H9 (cell line): ENCODE results near the gene VSIG8. TPM values are rescaled to one million over a fixed set of nuclear protein-coding genes. Genes with fewer than 3 reads are reported as not detected.

Experiments
- DNase-seq: peaks from one replicate; pipeline ENCODE4 v3.0.0-alpha.2; 2017
- H2AFZ ChIP-seq: one replicate; pipeline ENCODE4 v1.6.1; 2013; ENCODE audit warnings: mild to moderate bottlenecking, low read length, control low read depth, moderate library complexity
- H2AK5ac ChIP-seq: 2 replicates; pipeline ENCODE4 v1.6.1; 2013; ENCODE audit warnings: low read length, control low read depth, mixed read lengths; ENCODE audit not compliant: insufficient read length
- H2BK120ac ChIP-seq: one replicate; pipeline ENCODE4 v1.6.1; 2013; ENCODE audit warnings: low read depth, mild to moderate bottlenecking, low read length, control low read depth, inconsistent platforms; ENCODE audit not compliant: poor library complexity, severe bottlenecking
- H2BK12ac ChIP-seq: 2 replicates; pipeline ENCODE4 v1.6.1; 2013; ENCODE audit warnings: low read length, control low read depth, mixed read lengths, low read depth; ENCODE audit not compliant: insufficient read length
- H2BK15ac ChIP-seq: 2 replicates; pipeline ENCODE4 v1.6.1; 2013; ENCODE audit warnings: low read depth, low read length, control low read depth
- H2BK20ac ChIP-seq: one replicate; pipeline ENCODE4 v1.6.1; 2013; ENCODE audit warnings: low read depth, mild to moderate bottlenecking, low read length, control low read depth, inconsistent platforms; ENCODE audit not compliant: poor library complexity, severe bottlenecking
- H2BK5ac ChIP-seq: 2 replicates; pipeline ENCODE4 v1.6.1; 2013; ENCODE audit warnings: low read length, control low read depth, mixed read lengths; ENCODE audit not compliant: insufficient read length
- H3K14ac ChIP-seq: 2 replicates; pipeline ENCODE4 v1.6.1; 2013; ENCODE audit warnings: low read length, control low read depth; ENCODE audit not compliant: insufficient read depth
- H3K18ac ChIP-seq: 2 replicates; pipeline ENCODE4 v1.6.1; 2013; ENCODE audit warnings: low read depth, mild to moderate bottlenecking, mixed read lengths, low read length, control low read depth; ENCODE audit not compliant: insufficient read length
- H3K23ac ChIP-seq: 2 replicates; pipeline ENCODE4 v1.6.1; 2013; ENCODE audit warnings: low read length, control low read depth, mixed read lengths, low read depth; ENCODE audit not compliant: insufficient read length
- H3K23me2 ChIP-seq: 2 replicates; pipeline ENCODE4 v1.6.1; 2013; ENCODE audit warnings: low read depth, mild to moderate bottlenecking, mixed read lengths, low read length, control low read depth; ENCODE audit not compliant: insufficient read length, poor library complexity, severe bottlenecking
- H3K27ac ChIP-seq: 2 replicates; pipeline ENCODE4 v1.5.1; 2013; ENCODE audit warnings: low read length, control low read depth, mixed read lengths, low read depth; ENCODE audit not compliant: insufficient read length
- H3K27me3 ChIP-seq: 2 replicates; pipeline ENCODE4 v1.6.1; 2013; ENCODE audit warnings: low read length, control low read depth, inconsistent platforms; ENCODE audit not compliant: insufficient read depth
- H3K4ac ChIP-seq: 2 replicates; pipeline ENCODE4 v1.6.1; 2013; ENCODE audit warnings: low read depth, mild to moderate bottlenecking, control low read depth, inconsistent platforms, low read length, moderate library complexity
- H3K4me1 ChIP-seq: 2 replicates; pipeline ENCODE4 v1.6.1; 2013; ENCODE audit warnings: low read length, control low read depth, inconsistent platforms; ENCODE audit not compliant: insufficient read depth
- H3K4me2 ChIP-seq: 2 replicates; pipeline ENCODE4 v1.6.1; 2013; ENCODE audit warnings: low read length, control low read depth, mixed read lengths; ENCODE audit not compliant: insufficient read length, insufficient read depth
- H3K56ac ChIP-seq: 2 replicates; pipeline ENCODE4 v1.6.1; 2013; ENCODE audit warnings: low read depth, mild to moderate bottlenecking, mixed read lengths, low read length, control low read depth; ENCODE audit not compliant: insufficient read length
- H3K79me1 ChIP-seq: 2 replicates; pipeline ENCODE4 v1.6.1; 2013; ENCODE audit warnings: low read depth, mild to moderate bottlenecking, moderate library complexity, low read length, control low read depth, inconsistent platforms; ENCODE audit not compliant: insufficient read depth, poor library complexity, severe bottlenecking
- H3K79me2 ChIP-seq: 2 replicates; pipeline ENCODE4 v1.6.1; 2013; ENCODE audit warnings: low read length, control low read depth, inconsistent platforms; ENCODE audit not compliant: insufficient read depth
- H3K9ac ChIP-seq: 2 replicates; pipeline ENCODE4 v1.6.1; 2013; ENCODE audit warnings: low read length, control low read depth, mixed read lengths; ENCODE audit not compliant: insufficient read length; ENCODE audit errors: extremely low read depth
- H3K9me3 ChIP-seq: one replicate; pipeline ENCODE4 v1.6.1; 2013; ENCODE audit warnings: low read depth, low read length, inconsistent platforms; ENCODE audit not compliant: control insufficient read depth
- H3T11ph ChIP-seq: one replicate; pipeline ENCODE4 v1.6.1; 2013; ENCODE audit warnings: mild to moderate bottlenecking, low read length, control low read depth, inconsistent platforms
- H4K20me1 ChIP-seq: one replicate; pipeline ENCODE4 v1.6.1; 2013; ENCODE audit not compliant: control insufficient read depth, insufficient read length, insufficient read depth
- H4K5ac ChIP-seq: 2 replicates; pipeline ENCODE4 v1.6.1; 2013; ENCODE audit warnings: low read depth, mild to moderate bottlenecking, mixed read lengths, low read length, control low read depth; ENCODE audit not compliant: insufficient read length
- H4K8ac ChIP-seq: replicated peaks from 2 replicates; pipeline ENCODE4 v1.6.1; 2013; ENCODE audit warnings: low read length, control low read depth, mixed read lengths, low read depth; ENCODE audit not compliant: insufficient read length
- H4K91ac ChIP-seq: 2 replicates; pipeline ENCODE4 v1.6.1; 2013; ENCODE audit warnings: low read depth, mild to moderate bottlenecking, moderate library complexity, mixed read lengths, low read length, control low read depth; ENCODE audit not compliant: insufficient read length
- H3K27ac Mint-ChIP-seq, 3 experiments: 2 replicates in 2 of 3; 3 replicates in 1 of 3; pipeline ENCODE4 v1.8.0; 2020 to 2021; ENCODE audit warnings: mixed read lengths in 3 of 3, mild to moderate bottlenecking in 1 of 3, moderate library complexity in 1 of 3
- H3K27me3 Mint-ChIP-seq: 2 replicates; pipeline ENCODE4 v1.8.0; 2021; ENCODE audit warnings: low read depth, mild to moderate bottlenecking, moderate library complexity, mixed read lengths
- H3K36me3 Mint-ChIP-seq, 3 experiments: 2 replicates in 2 of 3; 3 replicates in 1 of 3; pipeline ENCODE4 v1.8.0; 2020 to 2021; ENCODE audit warnings: low read depth in 3 of 3, mixed read lengths in 3 of 3; ENCODE audit not compliant: insufficient read depth in 1 of 3
- H3K4me1 Mint-ChIP-seq, 2 experiments: 2 replicates each; pipeline ENCODE4 v1.8.0; 2020; ENCODE audit warnings: mixed read lengths in 2 of 2
- H3K4me3 Mint-ChIP-seq, 2 experiments: 2 replicates in 1 of 2; 3 replicates in 1 of 2; pipeline ENCODE4 v1.8.0; 2020 to 2021; ENCODE audit warnings: mild to moderate bottlenecking in 2 of 2, mixed read lengths in 2 of 2, moderate library complexity in 1 of 2
- H3K9me3 Mint-ChIP-seq, 2 experiments: 2 replicates in 1 of 2; 3 replicates in 1 of 2; pipeline ENCODE4 v1.8.0; 2020; ENCODE audit warnings: mild to moderate bottlenecking in 2 of 2, mixed read lengths in 2 of 2, moderate library complexity in 1 of 2
- CTCF ChIP-seq: fragments of 200-600 bp; sonication (generic); conservative IDR thresholded peaks from 3 replicates; pipeline ENCODE4 v1.8.0; 2021; ENCODE audit warnings: antibody characterized with exemption, mild to moderate bottlenecking
- WGBS: extraction: QIAGEN DNeasy Blood & Tissue Kit; methylation state at CpG from one replicate; pipeline ENCODE4 v1.1.7; 2013; ENCODE audit warnings: missing lambda C conversion rate, low lambda C conversion rate, mixed read lengths; ENCODE audit not compliant: insufficient read length; ENCODE audit errors: extremely low coverage; 5-methylcytosine and 5-hydroxymethylcytosine counted together
- total RNA-seq: library from RNA; stranded (reverse); gene quantifications from 2 replicates; pipeline ENCODE4 v1.2.1, GENCODE V29; 2021

VSIG8 gene
- total RNA-seq, 1 experiment from 2014 or later = not detected

GRCh38 chr1:159835862-159836525 is 26.5 kb downstream of the VSIG8 start:
- H3K27ac ChIP-seq = no peak overlapping the region
- H3K4me2 ChIP-seq = no peak overlapping the region
- no peak overlapping the region for H4K91ac ChIP-seq
- no peak overlapping the region for H3K56ac ChIP-seq
- no peak overlapping the region for H3K18ac ChIP-seq
- H3K79me1 ChIP-seq = no peaks in the 10 kb centered on the region
- H3K23ac ChIP-seq = no peak overlapping the region
- no peaks in the 10 kb centered on the region for H3K36me3 Mint-ChIP-seq
- H3K4ac ChIP-seq = no peak overlapping the region
- H3K4me3 Mint-ChIP-seq = no peak overlapping the region
- TF ChIP-seq CTCF = peak; percentile 45; the same call in 2 of the 3 replicates
- H2BK20ac ChIP-seq = no peak overlapping the region
- H2BK12ac ChIP-seq = no peak overlapping the region
- no peak overlapping the region for H2BK5ac ChIP-seq
- no peak overlapping the region for H2BK15ac ChIP-seq
- H3K4me1 Mint-ChIP-seq = peaks cover 13 to 19% of the 10 kb centered on the region in 2 experiments
- H2AK5ac ChIP-seq = no peak overlapping the region
- H3K23me2 ChIP-seq = no peaks in the 10 kb centered on the region
- H3K9me3 Mint-ChIP-seq = no peaks in the 10 kb centered on the region
- no peaks in the 10 kb centered on the region for H3K79me2 ChIP-seq
- H3K27me3 Mint-ChIP-seq = peaks cover 29% of the 10 kb centered on the region
- WGBS = no CpG with 5 or more reads among the region's 8 CpGs
- no peaks in the 10 kb centered on the region for H3K9me3 ChIP-seq
- DNase-seq = no peak
- no peak overlapping the region for H3K27ac Mint-ChIP-seq
- no peak overlapping the region for H2AFZ ChIP-seq
- no peak overlapping the region for H4K5ac ChIP-seq
- H4K8ac ChIP-seq = no peak overlapping the region
- no peaks in the 10 kb centered on the region for H3K27me3 ChIP-seq
- H3K9ac ChIP-seq = no peak overlapping the region
- H3K4me1 ChIP-seq = no peaks in the 10 kb centered on the region
- no peak overlapping the region for H2BK120ac ChIP-seq
- no peak overlapping the region for H3K14ac ChIP-seq
- no peaks in the 10 kb centered on the region for H4K20me1 ChIP-seq
- no peak overlapping the region for H3T11ph ChIP-seq
